Peyer's patch (tissue), 4 donors: ENCODE results near the gene FBLN7. TPM values are rescaled to one million over a fixed set of nuclear protein-coding genes. Genes with fewer than 3 reads are reported as not detected.

ENCODE experiments used
- DNase-seq, 3 donors: peaks; one replicate each; pipeline ENCODE4 v3.0.0-alpha.2; 2017 to 2019
- H3K27ac ChIP-seq, 4 donors: fragments of 200-600 bp; sonication (generic); one replicate each; pipeline ENCODE4 v1.5.1; 2016 to 2019
- H3K27me3 ChIP-seq, 2 donors: fragments of 200-600 bp; sonication (generic); one replicate each; pipeline ENCODE4 v1.5.1; 2019
- H3K36me3 ChIP-seq, 3 donors: fragments of 200-600 bp; sonication (generic); one replicate each; pipeline ENCODE4 v1.5.1; 2016 to 2019
- H3K4me1 ChIP-seq, 4 donors: fragments of 200-600 bp; sonication (generic); one replicate each; pipeline ENCODE4 v1.5.1; 2016 to 2019
- H3K4me3 ChIP-seq, 4 donors: fragments of 200-600 bp; sonication (generic); 1 replicate in 3 of 4; 2 replicates in 1 of 4; pipeline ENCODE4 v1.5.1; 2016 to 2019; ENCODE audit warnings: mild to moderate bottlenecking in 1 of 4
- H3K9me3 ChIP-seq, 4 donors: fragments of 200-600 bp; sonication (generic); one replicate each; pipeline ENCODE4 v1.5.1; 2016 to 2019; ENCODE audit warnings: mild to moderate bottlenecking in 1 of 4
- CTCF ChIP-seq, 6 experiments: fragments of 450-650 bp in 4 of 6; fragments of 200-600 bp in 2 of 6; sonication (generic) in 1 of 6; IDR thresholded peaks; one replicate each; pipeline ENCODE4 v1.5.1; 2017 to 2019; ENCODE audit warnings: antibody characterized with exemption in 6 of 6, mild to moderate bottlenecking in 3 of 6, moderate library complexity in 1 of 6
- POLR2A ChIP-seq, 2 donors: fragments of 450-650 bp; IDR thresholded peaks; one replicate each; pipeline ENCODE4 v1.5.1; 2017; ENCODE audit warnings: antibody characterized with exemption in 2 of 2, mild to moderate bottlenecking in 2 of 2, moderate library complexity in 2 of 2
- total RNA-seq, 4 donors: library from RNA; depleted of rRNA; stranded (reverse); fragments of >200 nt; gene quantifications; one replicate each; pipeline ENCODE4 v1.1.0, GENCODE V29; 2016

Gene FBLN7
- total RNA-seq, 4 donors from 2014 or later, result 1.5 to 7.4 (median 1.9) TPM; not detected in 1

GRCh38 chr2:112151701-112152440 is 13.7 kb downstream of the FBLN7 start:
- Histone ChIP-seq H3K36me3 (no peaks in the 10 kb centered on the region), H3K27me3 (no peaks in the 10 kb centered on the region), H3K9me3 (no peaks in the 10 kb centered on the region), H3K27ac (no peak overlapping the region), H3K4me3 (no peak overlapping the region), H3K4me1 (peaks cover 0 to 15% (median 0%) of the 10 kb centered on the region in 4 donors)
- TF ChIP-seq CTCF (IDR thresholded peaks at IDR 0.05), result no peak
- TF ChIP-seq POLR2A (IDR thresholded peaks at IDR 0.05), result no peak
- DNase-seq, result peak in 2 of 3 donors; percentile 14 to 31

GRCh38 chr2:112152476-112153178 is 14.4 kb downstream of the FBLN7 start:
- no peak overlapping the region for H3K27ac ChIP-seq
- TF ChIP-seq POLR2A (IDR thresholded peaks at IDR 0.05), result no peak
- TF ChIP-seq CTCF (IDR thresholded peaks at IDR 0.05), result no peak

GRCh38 chr2:112153179-112153490 is 14.9 kb downstream of the FBLN7 start:
- H3K36me3 ChIP-seq, result no peaks in the 10 kb centered on the region
- peaks cover 0 to 15% (median 0%) of the 10 kb centered on the region in 4 donors for H3K4me1 ChIP-seq
- H3K4me3 ChIP-seq, result no peak overlapping the region
- no peak overlapping the region for H3K27ac ChIP-seq
- no peaks in the 10 kb centered on the region for H3K27me3 ChIP-seq
- H3K9me3 ChIP-seq, result no peaks in the 10 kb centered on the region
- no peak for DNase-seq
- no peak for TF ChIP-seq POLR2A (IDR thresholded peaks at IDR 0.05)

More at GRCh38 chr2:112152476-112153178, 14.4 kb downstream of the FBLN7 start:
- Histone ChIP-seq H3K9me3 (no peaks in the 10 kb centered on the region), H3K27me3 (no peaks in the 10 kb centered on the region), H3K4me1 (peaks cover 0 to 15% (median 0%) of the 10 kb centered on the region in 4 donors), H3K36me3 (no peaks in the 10 kb centered on the region), H3K4me3 (no peak overlapping the region)
- peak in 1 of 3 donors; percentile 25 for DNase-seq

GRCh38 chr2:112153501-112153900 is 15.3 kb downstream of the FBLN7 start:
- Histone ChIP-seq H3K9me3 (no peaks in the 10 kb centered on the region), H3K4me1 (peaks cover 0 to 15% (median 0%) of the 10 kb centered on the region in 4 donors), H3K27me3 (no peaks in the 10 kb centered on the region), H3K4me3 (no peak overlapping the region), H3K27ac (no peak overlapping the region), H3K36me3 (no peaks in the 10 kb centered on the region)
- TF ChIP-seq CTCF (IDR thresholded peaks at IDR 0.05) (no peak), POLR2A (IDR thresholded peaks at IDR 0.05) (no peak)
- DNase-seq, result peak in 2 of 3 donors; percentile 5 to 37

GRCh38 chr2:112154246-112155117 is 16.3 kb downstream of the FBLN7 start:
- H3K27ac ChIP-seq, result peak overlapping the region in 1 of 4 donors; percentile 13
- peaks cover 0 to 15% (median 0%) of the 10 kb centered on the region in 4 donors for H3K4me1 ChIP-seq
- H3K4me3 ChIP-seq, result no peak overlapping the region
- TF ChIP-seq CTCF (IDR thresholded peaks at IDR 0.05) (no peak), POLR2A (IDR thresholded peaks at IDR 0.05) (no peak)
- no peaks in the 10 kb centered on the region for H3K36me3 ChIP-seq
- H3K9me3 ChIP-seq, result no peaks in the 10 kb centered on the region
- H3K27me3 ChIP-seq, result no peaks in the 10 kb centered on the region
- DNase-seq, result peak in 2 of 3 donors; percentile 59 to 67
